HG03103 (cell line): ENCODE measurements around the gene MAP2K3.
"Not testable (repeated sequence)": the region's sequence is repeated elsewhere in the genome, so short reads cannot be mapped to it uniquely, and the experiment has no call there.

Experiments used
- ATAC-seq: cut with Tn5 transposase; IDR thresholded peaks from one replicate; pipeline ENCODE4 v1.9.1; 2021; ENCODE audit warnings: low read depth; ENCODE audit not compliant: unreplicated experiment

MAP2K3 gene

GRCh38 chr17:21347660-21348059 lies 63.1 kb downstream of the MAP2K3 start:
- ATAC-seq: not testable (repeated sequence)

- peak; percentile 49 for ATAC-seq
Measured at GRCh38 chr17:21348081-21348925, 63.8 kb downstream of the MAP2K3 start.

- not testable (repeated sequence) for ATAC-seq
Measured at GRCh38 chr17:21348926-21349261, 64.4 kb downstream of the MAP2K3 start.

- not testable (repeated sequence) for ATAC-seq
Measured at GRCh38 chr17:21349358-21350050, 65.0 kb downstream of the MAP2K3 start.

GRCh38 chr17:21350495-21350894 lies 66.0 kb downstream of the MAP2K3 start:
- ATAC-seq: not testable (repeated sequence)

- no peak for ATAC-seq
Measured at GRCh38 chr17:21351366-21352065, 67.0 kb downstream of the MAP2K3 start.

- ATAC-seq: no peak
Measured at GRCh38 chr17:21352221-21352980, 67.9 kb downstream of the MAP2K3 start.

GRCh38 chr17:21352981-21353265 lies 68.4 kb downstream of the MAP2K3 start:
- no peak for ATAC-seq

GRCh38 chr17:21353326-21354010 lies 69.0 kb downstream of the MAP2K3 start:
- no peak for ATAC-seq

- no peak for ATAC-seq
Measured at GRCh38 chr17:21354796-21355385, 70.4 kb downstream of the MAP2K3 start.

- ATAC-seq: no peak
Measured at GRCh38 chr17:21355586-21355985, 71.1 kb downstream of the MAP2K3 start.

- ATAC-seq: no peak
Measured at GRCh38 chr17:21356537-21357127, 72.1 kb downstream of the MAP2K3 start.

- ATAC-seq: no peak
Measured at GRCh38 chr17:21357281-21357680, 72.8 kb downstream of the MAP2K3 start.

GRCh38 chr17:21357696-21358656 lies 73.5 kb downstream of the MAP2K3 start:
- no peak for ATAC-seq

GRCh38 chr17:21358682-21359482 lies 74.4 kb downstream of the MAP2K3 start:
- ATAC-seq: no peak

- ATAC-seq: no peak
Measured at GRCh38 chr17:21359483-21359840, 75.0 kb downstream of the MAP2K3 start.

- no peak for ATAC-seq
Measured at GRCh38 chr17:21360048-21360447, 75.5 kb downstream of the MAP2K3 start.
